HEK293 (cell line): ENCODE results near the gene ALDH1B1.

Experiments
- CTCF ChIA-PET: fragments of 350-600 bp; formaldehyde crosslinking; extraction: SDS; loops from one replicate; lab custom pipeline; 2021; ENCODE audit warnings: antibody characterized with exemption; lab: Yijun Ruan, JAX
- POLR2A ChIA-PET: fragments of 300-600 bp; formaldehyde crosslinking; extraction: SDS; loops from one replicate; lab custom pipeline; 2020; ENCODE audit warnings: antibody characterized with exemption, inconsistent platforms; lab: Yijun Ruan, JAX
- H3K27ac ChIP-seq: fragments of 200-500 bp; sonication (Bioruptor generic); 2 replicates; pipeline ENCODE4 v1.5.1; 2014; ENCODE audit warnings: low read depth, low read length, control low read depth, inconsistent platforms; ENCODE audit errors: extremely low read depth
- H3K36me3 ChIP-seq, 2 experiments: fragments of 200-500 bp in 1 of 2; sonication (Bioruptor generic) in 1 of 2; 1 replicate in 1 of 2; 2 replicates in 1 of 2; pipeline ENCODE4 v1.5.1; 2014 to 2017; ENCODE audit warnings: inconsistent platforms in 2 of 2, low read length in 2 of 2; ENCODE audit not compliant: control insufficient read depth in 2 of 2, insufficient read depth in 1 of 2
- H3K4me1 ChIP-seq: fragments of 200-500 bp; sonication (Bioruptor generic); 2 replicates; pipeline ENCODE4 v1.5.1; 2014; ENCODE audit warnings: mild to moderate bottlenecking, low read length, inconsistent platforms; ENCODE audit not compliant: control insufficient read depth, insufficient read depth
- H3K4me3 ChIP-seq: 2 replicates; pipeline ENCODE4 v1.5.1; 2011; ENCODE audit warnings: low read depth, mild to moderate bottlenecking, control low read depth, low read length, moderate library complexity
- H3K9me3 ChIP-seq: fragments of 200-500 bp; sonication (Bioruptor generic); 2 replicates; pipeline ENCODE4 v1.5.1; 2014; ENCODE audit warnings: low read depth, low read length, inconsistent platforms; ENCODE audit not compliant: control insufficient read depth, insufficient read depth
- FEZF1 ChIP-seq: fragments of 450-650 bp; formaldehyde crosslinking; IDR thresholded peaks from 2 replicates; pipeline ENCODE4 v1.5.1; 2016; ENCODE audit warnings: missing biosample characterization, missing genetic modification characterization
- GLIS1 ChIP-seq: fragments of 450-650 bp; formaldehyde crosslinking; IDR thresholded peaks from 2 replicates; pipeline ENCODE4 v1.5.1; 2016; ENCODE audit warnings: missing biosample characterization, missing genetic modification characterization
- KLF1 ChIP-seq: fragments of 450-650 bp; formaldehyde crosslinking; IDR thresholded peaks from 2 replicates; pipeline ENCODE4 v1.5.1; 2016; ENCODE audit warnings: missing biosample characterization, missing genetic modification characterization
- MYNN ChIP-seq: fragments of 450-650 bp; formaldehyde crosslinking; IDR thresholded peaks from 2 replicates; pipeline ENCODE4 v1.5.1; 2016; ENCODE audit warnings: missing biosample characterization, missing genetic modification characterization, borderline replicate concordance
- REST ChIP-seq: fragments of 450-650 bp; formaldehyde crosslinking; IDR thresholded peaks from 2 replicates; pipeline ENCODE4 v1.5.1; 2016; ENCODE audit warnings: missing biosample characterization, missing genetic modification characterization
- TRIM28 ChIP-seq: IDR thresholded peaks from 2 replicates; pipeline ENCODE4 v1.6.1; 2011; ENCODE audit warnings: low read length, control low read depth, borderline replicate concordance
- ZBTB20 ChIP-seq: fragments of 450-650 bp; formaldehyde crosslinking; IDR thresholded peaks from 2 replicates; pipeline ENCODE4 v1.5.1; 2016; ENCODE audit warnings: missing biosample characterization, missing genetic modification characterization
- ZBTB49 ChIP-seq: fragments of 450-650 bp; formaldehyde crosslinking; IDR thresholded peaks from 2 replicates; pipeline ENCODE4 v1.5.1; 2016; ENCODE audit warnings: missing biosample characterization, missing genetic modification characterization, low read depth
- ZFP41 ChIP-seq: fragments of 450-650 bp; formaldehyde crosslinking; IDR thresholded peaks from 2 replicates; pipeline ENCODE4 v1.5.1; 2016; ENCODE audit warnings: missing biosample characterization, missing genetic modification characterization, borderline replicate concordance
- ZIC2 ChIP-seq: fragments of 450-650 bp; formaldehyde crosslinking; IDR thresholded peaks from 2 replicates; pipeline ENCODE4 v1.5.1; 2016; ENCODE audit warnings: missing biosample characterization, missing genetic modification characterization
- ZNF19 ChIP-seq: fragments of 450-650 bp; formaldehyde crosslinking; IDR thresholded peaks from 2 replicates; pipeline ENCODE4; 2016; ENCODE audit warnings: missing biosample characterization, missing genetic modification characterization, low read depth
- ZNF513 ChIP-seq: fragments of 450-650 bp; IDR thresholded peaks from 2 replicates; pipeline ENCODE4 v1.5.1; 2018; ENCODE audit warnings: missing biosample characterization, missing genetic modification characterization
- ZNF629 ChIP-seq: fragments of 450-650 bp; formaldehyde crosslinking; IDR thresholded peaks from 2 replicates; pipeline ENCODE4 v1.5.1; 2017; ENCODE audit warnings: missing biosample characterization, missing genetic modification characterization
- ZNF658 ChIP-seq: fragments of 450-650 bp; formaldehyde crosslinking; IDR thresholded peaks from 2 replicates; pipeline ENCODE4; 2016; ENCODE audit warnings: missing biosample characterization, missing genetic modification characterization
- ZNF701 ChIP-seq: fragments of 450-650 bp; formaldehyde crosslinking; IDR thresholded peaks from 2 replicates; pipeline ENCODE4 v1.5.1; 2016; ENCODE audit warnings: missing biosample characterization, missing genetic modification characterization
- ZSCAN16 ChIP-seq: fragments of 450-650 bp; formaldehyde crosslinking; IDR thresholded peaks from 2 replicates; pipeline ENCODE4 v1.5.1; 2016; ENCODE audit warnings: missing biosample characterization, missing genetic modification characterization
- TF ChIP-seq, protein P1 (sequence below): fragments of 450-650 bp; formaldehyde crosslinking; IDR thresholded peaks from 2 replicates; pipeline ENCODE4 v1.5.1; 2016; ENCODE audit warnings: missing biosample characterization, missing genetic modification characterization

ALDH1B1 gene

GRCh38 chr9:38345851-38346755 is 46.4 kb upstream of the ALDH1B1 start (continued):
- TF ChIP-seq ZNF629 (tag by site-specific recombination): no peak
- TF ChIP-seq REST (tag by site-specific recombination): no peak
- TF ChIP-seq TRIM28: no peak
- TF ChIP-seq FEZF1 (tag by site-specific recombination): no peak
- no peak for TF ChIP-seq ZNF19 (tag by site-specific recombination)
- TF ChIP-seq ZNF701 (tag by site-specific recombination): no peak
- TF ChIP-seq ZNF513 (tag by site-specific recombination): no peak
- no peak for TF ChIP-seq ZBTB49 (tag by site-specific recombination)
- TF ChIP-seq, protein P1, sequence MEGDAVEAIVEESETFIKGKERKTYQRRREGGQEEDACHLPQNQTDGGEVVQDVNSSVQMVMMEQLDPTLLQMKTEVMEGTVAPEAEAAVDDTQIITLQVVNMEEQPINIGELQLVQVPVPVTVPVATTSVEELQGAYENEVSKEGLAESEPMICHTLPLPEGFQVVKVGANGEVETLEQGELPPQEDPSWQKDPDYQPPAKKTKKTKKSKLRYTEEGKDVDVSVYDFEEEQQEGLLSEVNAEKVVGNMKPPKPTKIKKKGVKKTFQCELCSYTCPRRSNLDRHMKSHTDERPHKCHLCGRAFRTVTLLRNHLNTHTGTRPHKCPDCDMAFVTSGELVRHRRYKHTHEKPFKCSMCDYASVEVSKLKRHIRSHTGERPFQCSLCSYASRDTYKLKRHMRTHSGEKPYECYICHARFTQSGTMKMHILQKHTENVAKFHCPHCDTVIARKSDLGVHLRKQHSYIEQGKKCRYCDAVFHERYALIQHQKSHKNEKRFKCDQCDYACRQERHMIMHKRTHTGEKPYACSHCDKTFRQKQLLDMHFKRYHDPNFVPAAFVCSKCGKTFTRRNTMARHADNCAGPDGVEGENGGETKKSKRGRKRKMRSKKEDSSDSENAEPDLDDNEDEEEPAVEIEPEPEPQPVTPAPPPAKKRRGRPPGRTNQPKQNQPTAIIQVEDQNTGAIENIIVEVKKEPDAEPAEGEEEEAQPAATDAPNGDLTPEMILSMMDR (tag by site-specific recombination): no peak

DNA sequence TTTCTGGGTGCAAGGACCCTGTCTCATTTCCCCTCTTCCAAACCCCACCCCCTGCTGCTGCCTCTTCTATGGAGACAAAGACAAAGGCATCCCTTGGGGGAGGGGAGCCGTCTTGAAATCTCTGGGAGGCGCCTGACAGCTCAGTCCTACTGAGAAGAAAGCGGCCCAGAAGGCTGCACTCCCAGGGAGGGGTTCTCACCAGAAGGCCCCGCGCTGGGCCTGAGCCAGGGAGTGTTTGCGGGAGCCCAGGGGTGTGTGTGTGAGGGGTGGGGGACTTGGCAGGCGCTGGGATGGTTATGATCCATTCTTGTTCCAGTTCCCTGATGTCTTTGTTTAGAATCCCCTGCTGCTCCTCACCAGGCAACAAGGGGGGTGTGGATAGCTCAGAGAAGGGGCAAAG is 45.7 kb upstream of the ALDH1B1 start:
- ChIA-PET POLR2A (no interaction called here), CTCF (no interaction called here)
- Histone ChIP-seq H3K4me1 (no peaks in the 10 kb centered on the region), H3K36me3 (no peaks in the 10 kb centered on the region), H3K9me3 (no peaks in the 10 kb centered on the region), H3K27ac (no peak overlapping the region), H3K4me3 (no peak overlapping the region)
- TF ChIP-seq ZFP41 (tag by site-specific recombination): no peak
- 0 out of 2 replicates have a peak, but pooled peaks have one; percentile 13 for TF ChIP-seq GLIS1 (tag by site-specific recombination)
- TF ChIP-seq ZNF658 (tag by site-specific recombination): no peak
- 0 out of 2 replicates have a peak, but pooled peaks have one; percentile 31 for TF ChIP-seq KLF1
- TF ChIP-seq ZBTB20 (tag by site-specific recombination): no peak
- TF ChIP-seq ZSCAN16 (tag by site-specific recombination): no peak
- peak; percentile 89 for TF ChIP-seq ZIC2 (tag by site-specific recombination)
- no peak for TF ChIP-seq MYNN (tag by site-specific recombination)
